DND-41 (cell line): ENCODE results near the gene EDRF1.

ENCODE experiments used
- ATAC-seq: fragments of 200-7000 bp; cut with Tn5 transposase; 3 replicates; pipeline ENCODE4 v1.9.1; 2021; ENCODE audit warnings: low read depth; ENCODE audit not compliant: insufficient read depth
- DNase-seq: peaks from one replicate; pipeline ENCODE4 v3.0.0-alpha.2; 2020
- H2AFZ ChIP-seq: 2 replicates; pipeline ENCODE4 v1.6.0; 2012; ENCODE audit warnings: low read depth, low read length
- H3K27ac ChIP-seq: 2 replicates; pipeline ENCODE4 v1.5.1; 2012; ENCODE audit warnings: low read length, inconsistent platforms
- H3K27me3 ChIP-seq: fragments of 200-600 bp; sonication (generic); 2 replicates; pipeline ENCODE4 v1.6.0; 2012; ENCODE audit warnings: low read length, mild to moderate bottlenecking, inconsistent platforms; ENCODE audit not compliant: insufficient read depth, poor library complexity
- H3K36me3 ChIP-seq: 2 replicates; pipeline ENCODE4 v1.5.1; 2012; ENCODE audit warnings: low read length, inconsistent platforms; ENCODE audit not compliant: insufficient read depth
- H3K4me1 ChIP-seq: 2 replicates; pipeline ENCODE4 v1.5.1; 2012; ENCODE audit warnings: mild to moderate bottlenecking, low read length; ENCODE audit not compliant: insufficient read depth
- H3K4me2 ChIP-seq: 2 replicates; pipeline ENCODE4 v1.6.0; 2012; ENCODE audit warnings: mild to moderate bottlenecking, moderate library complexity, low read length, inconsistent platforms; ENCODE audit not compliant: insufficient read depth
- H3K4me3 ChIP-seq, 2 experiments: fragments of 200-600 bp in 1 of 2; shearing (Covaris generic) in 1 of 2; 2 replicates each; pipeline ENCODE4 v1.5.1; 2012 to 2016; ENCODE audit warnings: inconsistent platforms in 2 of 2, low read length in 2 of 2, mild to moderate bottlenecking in 2 of 2, low read depth in 1 of 2, moderate library complexity in 1 of 2
- H3K79me2 ChIP-seq: 2 replicates; pipeline ENCODE4 v1.6.0; 2012; ENCODE audit warnings: low read length, inconsistent platforms; ENCODE audit not compliant: insufficient read depth
- H3K9ac ChIP-seq: 2 replicates; pipeline ENCODE4 v1.6.0; 2012; ENCODE audit warnings: low read depth, mild to moderate bottlenecking, inconsistent platforms, low read length, moderate library complexity
- H3K9me3 ChIP-seq: 2 replicates; pipeline ENCODE4 v1.5.1; 2012; ENCODE audit warnings: low read length, moderate library complexity, mild to moderate bottlenecking, inconsistent platforms; ENCODE audit not compliant: insufficient read depth, severe bottlenecking
- H4K20me1 ChIP-seq: 2 replicates; pipeline ENCODE4 v1.6.0; 2012; ENCODE audit warnings: low read length; ENCODE audit not compliant: insufficient read depth
- CTCF ChIP-seq: IDR thresholded peaks from 2 replicates; pipeline ENCODE4 v1.5.1; 2012; ENCODE audit warnings: borderline replicate concordance, low read length, moderate library complexity, mild to moderate bottlenecking; ENCODE audit not compliant: poor library complexity, severe bottlenecking; ENCODE audit errors: extremely low read depth
- EZH2 ChIP-seq: IDR thresholded peaks from 3 replicates; pipeline ENCODE4 v1.6.1; 2012; ENCODE audit warnings: borderline replicate concordance, low read depth, mild to moderate bottlenecking, moderate library complexity, low read length, inconsistent platforms; ENCODE audit not compliant: severe bottlenecking

The EDRF1 gene

GRCh38 chr10:125773687-125774543 is 54.4 kb downstream of the EDRF1 start:
- DNase-seq, result no peak

GRCh38 chr10:125774581-125775191 is 55.2 kb downstream of the EDRF1 start:
- Histone ChIP-seq H3K4me3 (no peak overlapping the region), H3K27ac (no peak overlapping the region), H3K36me3 (no peaks in the 10 kb centered on the region), H3K4me1 (no peaks in the 10 kb centered on the region), H2AFZ (no peak overlapping the region), H4K20me1 (no peaks in the 10 kb centered on the region; the same call in 1 of the 2 replicates), H3K27me3 (no peaks in the 10 kb centered on the region), H3K9ac (no peak overlapping the region), H3K4me2 (no peak overlapping the region), H3K79me2 (no peaks in the 10 kb centered on the region), H3K9me3 (no peaks in the 10 kb centered on the region)
- ATAC-seq (no peak), DNase-seq (no peak)
- TF ChIP-seq EZH2, result no peak
- TF ChIP-seq CTCF, result no peak

More at GRCh38 chr10:125773687-125774543, 54.4 kb downstream of the EDRF1 start:
- Histone ChIP-seq H3K9ac (no peak overlapping the region), H3K4me2 (no peak overlapping the region), H3K79me2 (no peaks in the 10 kb centered on the region), H3K4me1 (no peaks in the 10 kb centered on the region), H3K9me3 (no peaks in the 10 kb centered on the region), H3K4me3 (no peak overlapping the region), H2AFZ (no peak overlapping the region), H4K20me1 (no peaks in the 10 kb centered on the region; the same call in 1 of the 2 replicates), H3K27ac (no peak overlapping the region), H3K27me3 (no peaks in the 10 kb centered on the region), H3K36me3 (peaks cover 3% of the 10 kb centered on the region; the same call in 1 of the 2 replicates)
- TF ChIP-seq EZH2 (no peak), CTCF (no peak)
- no peak for ATAC-seq

- no peaks in the 10 kb centered on the region for H3K9me3 ChIP-seq
Measured at GRCh38 chr10:125775491-125776106, 56.1 kb downstream of the EDRF1 start, which contains the start of gene MMP21. MMP21 (minus strand) TSS chr10:125775821; CDS start chr10:125775821, 0 bp downstream.

More at GRCh38 chr10:125775491-125776106, 56.1 kb downstream of the EDRF1 start, which contains the start of gene MMP21:
- TF ChIP-seq EZH2, result no peak
- no peak for TF ChIP-seq CTCF
- Histone ChIP-seq H3K36me3 (no peaks in the 10 kb centered on the region), H3K4me2 (no peak within 1 kb of the TSS), H4K20me1 (no peaks in the 10 kb centered on the region; the same call in 1 of the 2 replicates), H3K27ac (no peak within 1 kb of the TSS), H3K27me3 (no peaks in the 10 kb centered on the region), H3K4me1 (no peaks in the 10 kb centered on the region), H3K4me3 (no peak within 1 kb of the TSS), H3K9ac (no peak within 1 kb of the TSS), H2AFZ (no peak within 1 kb of the TSS), H3K79me2 (no peaks in the 10 kb centered on the region)
- DNase-seq, result no peak
- no peak for ATAC-seq
